ENCODE data around the gene INTS3.

GRCh38 chr1:153705484-153705883 is 22.4 kb upstream of the INTS3 start:
- TF ChIP-seq YY1 (IDR thresholded peaks at IDR 0.05; ENCODE audit: insufficient read depth, insufficient read length): no peak
- no peak for TF ChIP-seq SUZ12 (IDR thresholded peaks at IDR 0.05; ENCODE audit: extremely low read depth, insufficient read depth, insufficient read length)
